Embryonic facial prominence (tissue), 1 donor: Measurements from ENCODE around the gene MARCHF9.

Experiments
- DNase-seq: peaks from one replicate; pipeline ENCODE4 v3.0.0-alpha.2; 2016; ENCODE audit errors: extremely low spot score

MARCHF9 gene

DNA sequence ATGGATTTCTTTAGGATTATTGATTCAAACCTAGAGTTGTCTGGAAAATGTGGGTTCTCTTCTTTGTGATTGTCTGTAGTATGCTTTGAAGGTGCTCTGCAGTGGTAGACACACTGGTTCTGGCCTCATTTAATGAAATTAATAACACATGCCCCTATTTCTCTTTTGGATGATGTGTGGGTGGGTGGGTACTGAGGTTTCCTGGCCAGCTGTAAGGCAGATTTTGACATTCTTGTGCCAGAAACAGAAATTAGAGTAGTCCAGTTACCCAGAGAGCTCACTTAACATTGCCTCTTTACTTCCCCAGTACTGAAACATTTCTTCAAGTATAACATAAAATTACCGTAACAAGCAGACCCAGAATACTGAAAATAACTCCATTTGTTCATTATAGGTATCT, 42.1 kb downstream of the MARCHF9 start:
- DNase-seq, result no peak

DNA sequence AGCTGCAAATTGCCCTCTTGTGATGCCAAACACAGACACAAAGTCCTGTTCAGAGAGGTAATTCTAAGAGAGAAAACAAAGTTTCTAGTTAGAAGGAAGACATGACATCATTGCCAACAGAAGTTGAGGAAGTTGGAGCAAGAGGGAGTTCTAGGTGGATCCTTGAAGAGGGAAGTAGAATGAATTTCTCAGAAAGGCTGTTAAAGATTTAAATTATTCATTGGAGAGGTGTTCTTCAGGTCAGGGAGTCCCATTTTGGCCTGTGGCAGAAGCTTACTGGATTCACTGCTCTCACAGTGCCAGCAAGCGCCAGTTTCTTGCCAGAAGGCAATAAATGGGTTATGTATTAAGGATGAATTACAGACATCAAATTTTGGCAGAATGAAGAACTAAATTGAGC, 43.0 kb downstream of the MARCHF9 start:
- no peak for DNase-seq

DNA sequence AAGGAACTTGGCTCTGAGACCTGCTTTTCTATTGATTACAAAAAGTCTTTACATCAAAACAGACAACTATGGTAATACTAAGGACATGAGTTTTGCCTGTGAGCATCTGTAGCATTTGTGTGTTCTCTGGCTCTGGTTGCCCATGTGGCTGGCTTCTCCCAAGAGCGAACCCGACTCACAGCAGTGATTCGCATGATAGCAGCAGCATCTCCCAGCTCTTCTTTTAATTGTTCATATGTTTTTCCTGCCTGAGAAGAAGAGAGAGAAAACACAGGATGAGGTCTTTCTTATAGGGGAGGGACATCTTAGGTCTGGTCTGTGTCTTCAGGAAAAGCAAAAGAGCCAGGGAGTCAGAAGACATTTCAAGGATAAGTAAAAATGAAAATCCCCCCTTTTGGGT, 46.1 kb downstream of the MARCHF9 start:
- no peak for DNase-seq

GRCh38 chr12:57802607-57803006, 47.7 kb downstream of the MARCHF9 start:
- DNase-seq, result no peak

DNA sequence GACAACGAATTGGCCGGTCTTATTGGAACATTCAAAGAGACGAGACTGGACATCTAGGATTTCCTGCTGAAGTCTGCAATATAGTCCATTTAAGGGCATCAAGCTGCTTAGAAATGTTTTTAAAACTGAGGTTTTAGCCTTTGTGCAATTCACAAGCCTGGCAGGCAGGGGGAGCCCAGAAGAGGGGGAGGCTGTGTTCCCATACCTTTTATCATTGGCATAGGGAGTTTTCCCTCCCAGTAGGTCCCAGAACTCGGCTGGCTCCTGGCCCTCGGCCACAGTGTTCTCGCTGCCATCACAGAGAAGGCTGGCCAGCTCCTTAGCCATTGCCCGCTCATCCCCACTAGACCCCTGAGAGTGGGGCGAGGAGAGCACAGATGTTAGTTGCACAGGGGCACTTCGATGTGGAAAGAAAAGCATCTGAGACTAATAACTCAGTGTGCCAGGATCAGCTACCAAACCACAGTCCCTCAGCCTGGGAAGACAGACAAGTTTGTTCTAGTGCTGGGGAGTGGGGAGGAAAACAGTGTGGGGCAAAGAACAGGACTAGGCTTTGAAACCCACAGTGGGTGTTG, 48.5 kb downstream of the MARCHF9 start:
- no peak for DNase-seq

GRCh38 chr12:57806677-57807076, 51.8 kb downstream of the MARCHF9 start:
- no peak for DNase-seq

DNA sequence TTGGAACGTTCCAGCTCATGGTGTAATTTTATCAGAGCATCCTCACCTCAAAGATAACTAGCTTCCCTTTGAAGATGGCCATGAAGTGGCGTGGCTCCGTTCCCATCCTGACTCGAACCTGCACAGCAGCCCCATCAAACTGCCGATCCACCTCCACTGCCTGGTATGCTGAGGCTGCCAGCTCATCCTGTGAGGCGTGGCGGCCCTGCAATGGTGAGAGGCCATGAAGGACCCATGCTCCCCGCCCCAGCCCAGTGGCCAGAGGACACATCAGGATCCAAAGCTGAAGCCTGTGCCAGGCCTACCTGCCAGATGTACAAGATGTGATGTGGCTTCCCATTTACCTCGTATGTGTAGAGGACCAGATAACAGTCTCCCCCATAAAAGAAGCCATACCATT, 52.4 kb downstream of the MARCHF9 start:
- DNase-seq, result no peak

GRCh38 chr12:57808351-57808750, 53.4 kb downstream of the MARCHF9 start:
- DNase-seq, result no peak

DNA sequence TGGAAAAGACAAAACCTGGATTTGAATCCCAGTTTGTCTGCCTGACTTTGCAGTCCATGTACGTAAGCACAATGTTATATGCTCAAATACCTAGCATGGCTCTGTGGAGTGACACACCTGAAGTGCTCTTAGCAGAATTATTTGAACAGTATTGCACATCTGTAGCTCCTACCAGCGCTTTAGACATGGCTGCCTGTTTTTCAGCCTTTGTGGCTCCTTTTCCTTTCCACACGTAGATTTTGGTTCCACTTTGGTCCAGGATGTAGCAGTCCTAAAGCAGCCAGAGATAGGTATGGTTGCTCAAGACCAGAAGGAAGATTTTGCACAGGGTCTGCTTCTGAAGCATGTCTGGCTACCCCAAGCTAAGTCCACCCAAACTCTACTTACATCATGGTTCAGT, 54.5 kb downstream of the MARCHF9 start:
- DNase-seq, result no peak
